GM23338 (cell line): ENCODE measurements around the gene ADA. TPM values are rescaled to one million over a fixed set of nuclear protein-coding genes. Genes with fewer than 3 reads are reported as not detected.

Source experiments
- ATAC-seq: fragments of 200-7000 bp; cut with Tn5 transposase; 3 replicates; pipeline ENCODE4 v1.9.1; 2020
- DNase-seq: peaks from one replicate; pipeline ENCODE4 v3.0.0-alpha.2; 2015; ENCODE audit warnings: low spot score
- H2AFZ ChIP-seq: fragments of 200-600 bp; sonication (generic); 2 replicates; pipeline ENCODE4 v1.8.0; 2016; ENCODE audit warnings: antibody characterized with exemption, mild to moderate bottlenecking, moderate library complexity
- H3F3A ChIP-seq: fragments of 200-600 bp; sonication (generic); replicated peaks from 2 replicates; pipeline ENCODE4 v1.8.0; 2017; ENCODE audit warnings: antibody characterized with exemption, mixed run types, low read depth
- H3K27ac ChIP-seq: fragments of 200-600 bp; sonication (generic); 2 replicates; pipeline ENCODE4 v1.6.1; 2016; ENCODE audit warnings: low read depth
- H3K27me3 ChIP-seq: fragments of 200-600 bp; sonication (generic); 2 replicates; pipeline ENCODE4 v1.8.0; 2016; ENCODE audit warnings: mild to moderate bottlenecking, mixed run types, moderate library complexity; ENCODE audit not compliant: insufficient read depth
- H3K36me3 ChIP-seq: fragments of 200-600 bp; sonication (generic); 2 replicates; pipeline ENCODE4 v1.8.0; 2016; ENCODE audit warnings: mild to moderate bottlenecking; ENCODE audit not compliant: insufficient read depth
- H3K4me1 ChIP-seq: fragments of 200-600 bp; sonication (generic); 2 replicates; pipeline ENCODE4 v1.8.0; 2016; ENCODE audit warnings: mild to moderate bottlenecking, moderate library complexity; ENCODE audit not compliant: insufficient read depth
- H3K4me2 ChIP-seq: fragments of 200-600 bp; sonication (generic); 2 replicates; pipeline ENCODE4 v1.7.1; 2017; ENCODE audit warnings: mixed run types
- H3K4me3 ChIP-seq: fragments of 200-600 bp; sonication (generic); 2 replicates; pipeline ENCODE4 v1.6.1; 2016; ENCODE audit warnings: mixed run types
- H3K79me2 ChIP-seq: fragments of 200-600 bp; sonication (generic); replicated peaks from 2 replicates; pipeline ENCODE4 v1.8.0; 2017; ENCODE audit warnings: mild to moderate bottlenecking; ENCODE audit not compliant: insufficient read depth
- H3K9me2 ChIP-seq: fragments of 200-600 bp; sonication (generic); 2 replicates; pipeline ENCODE4 v1.8.0; 2017; ENCODE audit not compliant: insufficient read depth
- H4K20me1 ChIP-seq: fragments of 200-600 bp; sonication (generic); replicated peaks from 2 replicates; pipeline ENCODE4 v1.8.0; 2017; ENCODE audit warnings: mild to moderate bottlenecking; ENCODE audit not compliant: insufficient read depth
- H3K27ac Mint-ChIP-seq: 2 replicates; pipeline ENCODE4 v1.8.0; 2020; ENCODE audit warnings: inconsistent platforms, mild to moderate bottlenecking, moderate library complexity, mixed read lengths
- H3K27me3 Mint-ChIP-seq: 3 replicates; pipeline ENCODE4 v1.8.0; 2022; ENCODE audit warnings: low read depth, mild to moderate bottlenecking, moderate library complexity, mixed read lengths, inconsistent platforms; ENCODE audit not compliant: insufficient read depth, poor library complexity
- H3K36me3 Mint-ChIP-seq: 3 replicates; pipeline ENCODE4 v1.8.0; 2021; ENCODE audit warnings: low read depth, mild to moderate bottlenecking, inconsistent platforms, moderate library complexity, mixed read lengths
- H3K4me1 Mint-ChIP-seq: 3 replicates; pipeline ENCODE4 v1.8.0; 2020; ENCODE audit warnings: mild to moderate bottlenecking, inconsistent platforms, mixed read lengths
- H3K4me3 Mint-ChIP-seq: 3 replicates; pipeline ENCODE4 v1.8.0; 2021; ENCODE audit warnings: moderate library complexity, mild to moderate bottlenecking, inconsistent platforms, mixed read lengths
- H3K9me3 Mint-ChIP-seq: 3 replicates; pipeline ENCODE4 v1.8.0; 2020; ENCODE audit warnings: moderate library complexity, mild to moderate bottlenecking, inconsistent platforms, mixed read lengths
- CREB1 ChIP-seq: fragments of 250-450 bp; sonication (Bioruptor Pico); IDR thresholded peaks from 2 replicates; pipeline ENCODE4 v1.5.0; 2020; ENCODE audit warnings: low read depth, mild to moderate bottlenecking, moderate library complexity
- CTCF ChIP-seq, 2 experiments: fragments of 200-600 bp in 1 of 2; sonication (generic) in 1 of 2; conservative IDR thresholded peaks; 2 replicates each; pipeline versions ENCODE4 v1.5.1 to v1.6.1; 2016 to 2017; ENCODE audit warnings: antibody characterized with exemption in 2 of 2, low read depth in 2 of 2, mild to moderate bottlenecking in 2 of 2, moderate library complexity in 1 of 2
- ETS1 ChIP-seq: IDR thresholded peaks from 2 replicates; pipeline ENCODE4 v1.6.1; 2016; ENCODE audit warnings: antibody characterized with exemption
- EZH2 ChIP-seq: fragments of 200-600 bp; sonication (generic); IDR thresholded peaks from one replicate; pipeline ENCODE4 v1.8.0; 2017; ENCODE audit warnings: antibody characterized with exemption, mild to moderate bottlenecking, low read depth; ENCODE audit not compliant: unreplicated experiment
- EZH2phosphoT487 ChIP-seq: fragments of 200-600 bp; sonication (generic); IDR thresholded peaks from one replicate; pipeline ENCODE4 v1.8.1; 2018; ENCODE audit warnings: antibody characterized with exemption; ENCODE audit not compliant: unreplicated experiment
- JUNB ChIP-seq: IDR thresholded peaks from one replicate; pipeline ENCODE4 v1.6.1; 2016; ENCODE audit warnings: antibody characterized with exemption; ENCODE audit not compliant: unreplicated experiment
- NANOG ChIP-seq: IDR thresholded peaks from 2 replicates; pipeline ENCODE4 v1.6.1; 2016; ENCODE audit warnings: antibody characterized with exemption, borderline replicate concordance
- POLR2AphosphoS5 ChIP-seq: IDR thresholded peaks from 2 replicates; pipeline ENCODE4 v1.6.1; 2016; ENCODE audit warnings: antibody characterized with exemption, low read depth
- REST ChIP-seq: IDR thresholded peaks from one replicate; pipeline ENCODE4 v1.6.1; 2018; ENCODE audit warnings: antibody characterized with exemption; ENCODE audit not compliant: unreplicated experiment
- STAT1 ChIP-seq: IDR thresholded peaks from one replicate; pipeline ENCODE4 v1.6.1; 2016; ENCODE audit warnings: antibody characterized with exemption; ENCODE audit not compliant: unreplicated experiment
- ZNF114 ChIP-seq: fragments of 250-450 bp; sonication (Bioruptor Pico); IDR thresholded peaks from 2 replicates; pipeline ENCODE4 v1.5.0; 2020; ENCODE audit warnings: mild to moderate bottlenecking, moderate library complexity
- ZNF331 ChIP-seq: fragments of 250-450 bp; sonication (Bioruptor Pico); IDR thresholded peaks from 2 replicates; pipeline ENCODE4 v1.5.0; 2020; ENCODE audit warnings: low read depth, mild to moderate bottlenecking, moderate library complexity
- ZNF462 ChIP-seq: fragments of 250-450 bp; sonication (Bioruptor Pico); IDR thresholded peaks from 2 replicates; pipeline ENCODE4 v1.5.0; 2020; ENCODE audit warnings: mild to moderate bottlenecking, moderate library complexity
- polyA plus RNA-seq: library from polyadenylated mRNA; unstranded; fragments of >200 nt; fragmentation: Nextera tagmentation; extraction: Ambion mirVana; gene quantifications from 2 replicates; pipeline ENCODE4 v1.2.1, GENCODE V29; 2016
- total RNA-seq: library from RNA; depleted of rRNA; stranded (reverse); fragments of >200 nt; shearing (Covaris generic); gene quantifications from 2 replicates; pipeline ENCODE4 v1.2.3, GENCODE V29; 2014

The ADA gene
- total and polyA plus RNA-seq, 2 experiments from 2014 or later: 15.8 to 16.2 TPM

GRCh38 chr20:44596876-44597275, 54.6 kb downstream of the ADA start:
- Mint-ChIP-seq H3K4me3 (peak overlapping the region; percentile 17; the same call in 2 of the 3 replicates), H3K4me1 (peaks cover 34% of the 10 kb centered on the region), H3K9me3 (no peaks in the 10 kb centered on the region), H3K27ac (no peak overlapping the region; the same call in 1 of the 2 replicates), H3K36me3 (no peaks in the 10 kb centered on the region), H3K27me3 (peaks cover 10% of the 10 kb centered on the region)
- Histone ChIP-seq H3K4me3 (no peak overlapping the region), H3K27ac (no peak overlapping the region), H3K4me1 (peaks cover 18% of the 10 kb centered on the region; the same call in 1 of the 2 replicates), H3K9me2 (no peaks in the 10 kb centered on the region), H3F3A (no peaks in the 10 kb centered on the region), H3K27me3 (no peaks in the 10 kb centered on the region; the same call in 1 of the 2 replicates), H3K4me2 (peak overlapping the region; percentile 58; the same call in 1 of the 2 replicates), H3K36me3 (no peaks in the 10 kb centered on the region), H3K79me2 (no peaks in the 10 kb centered on the region), H4K20me1 (no peaks in the 10 kb centered on the region), H2AFZ (no peak overlapping the region)
- no peak for TF ChIP-seq STAT1
- TF ChIP-seq EZH2: no peak
- no peak for TF ChIP-seq CREB1
- no peak for TF ChIP-seq NANOG
- no peak for TF ChIP-seq ZNF331 (CRISPR knock-in tag)
- no peak for TF ChIP-seq ETS1
- no peak for TF ChIP-seq ZNF114 (CRISPR knock-in tag)
- TF ChIP-seq EZH2phosphoT487: no peak
- TF ChIP-seq POLR2AphosphoS5: no peak
- no peak for TF ChIP-seq JUNB
- no peak for TF ChIP-seq ZNF462
- TF ChIP-seq CTCF (conservative IDR thresholded peaks at IDR 0.05; ENCODE audit: low read depth in 2 of 2): no peak
- no peak for TF ChIP-seq REST
- DNase-seq (no peak), ATAC-seq (peak; percentile 18)
